RWPE2 (cell line): ENCODE results near the gene ACKR2.

ENCODE experiments used
- ATAC-seq: fragments of 200-7000 bp; cut with Tn5 transposase; 3 replicates; pipeline ENCODE4 v1.9.1; 2021; ENCODE audit warnings: low read depth
- DNase-seq: peaks from one replicate; pipeline ENCODE4 v3.0.0-alpha.2; 2020; ENCODE audit warnings: low spot score
- H3K27ac ChIP-seq: fragments of 450-650 bp; 2 replicates; pipeline ENCODE4 v1.5.1; 2017; ENCODE audit warnings: mild to moderate bottlenecking; ENCODE audit not compliant: poor library complexity, severe bottlenecking
- H3K27me3 ChIP-seq: fragments of 250-450 bp; sonication (Bioruptor Pico); 2 replicates; pipeline ENCODE4 v1.5.1; 2021; ENCODE audit warnings: mild to moderate bottlenecking, moderate library complexity; ENCODE audit not compliant: insufficient read depth, poor library complexity, severe bottlenecking
- H3K36me3 ChIP-seq: fragments of 250-450 bp; sonication (Bioruptor Pico); 2 replicates; pipeline ENCODE4 v1.5.1; 2020; ENCODE audit warnings: low read depth, mild to moderate bottlenecking, moderate library complexity
- H3K4me1 ChIP-seq: fragments of 250-450 bp; sonication (Bioruptor Pico); 2 replicates; pipeline ENCODE4 v1.5.1; 2021; ENCODE audit warnings: mild to moderate bottlenecking, moderate library complexity; ENCODE audit not compliant: insufficient read depth, poor library complexity, severe bottlenecking
- H3K4me3 ChIP-seq: fragments of 250-450 bp; sonication (Bioruptor Pico); 2 replicates; pipeline ENCODE4 v1.5.1; 2021; ENCODE audit warnings: mild to moderate bottlenecking, moderate library complexity; ENCODE audit not compliant: severe bottlenecking
- H3K9me3 ChIP-seq: fragments of 250-450 bp; sonication (Bioruptor Pico); 2 replicates; pipeline ENCODE4 v1.5.1; 2021; ENCODE audit warnings: mild to moderate bottlenecking, moderate library complexity; ENCODE audit not compliant: severe bottlenecking
- TF ChIP-seq, protein P1 (sequence below): fragments of 450-650 bp; IDR thresholded peaks from one replicate; pipeline ENCODE4 v1.5.1; 2017; ENCODE audit warnings: mild to moderate bottlenecking, moderate library complexity; ENCODE audit not compliant: poor library complexity, severe bottlenecking

ACKR2 gene

DNA sequence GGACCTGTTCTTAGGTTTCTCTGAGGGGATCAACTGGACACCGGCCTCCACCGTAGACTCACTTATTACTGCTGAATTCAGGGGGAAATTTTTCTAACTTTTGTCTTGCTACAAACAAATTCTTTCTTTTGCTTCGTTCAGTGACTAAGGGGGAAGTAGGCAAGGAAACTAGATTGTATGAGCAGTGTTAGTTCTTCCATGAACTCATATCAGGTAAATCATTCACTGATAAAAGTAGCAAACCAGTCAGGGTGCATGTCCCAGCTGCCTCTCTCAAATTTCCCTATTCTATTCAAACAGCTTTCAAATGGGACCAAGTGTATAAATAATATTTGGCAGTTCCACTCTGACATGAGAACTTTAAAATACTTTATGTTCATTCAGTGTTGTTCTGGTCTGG is 28.8 kb upstream of the ACKR2 start:
- Histone ChIP-seq H3K27me3 (no peaks in the 10 kb centered on the region), H3K27ac (peak overlapping the region; percentile 76), H3K36me3 (peaks cover 20% of the 10 kb centered on the region), H3K4me3 (no peak overlapping the region), H3K9me3 (no peaks in the 10 kb centered on the region), H3K4me1 (peaks cover 27% of the 10 kb centered on the region)
- ATAC-seq (no peak), DNase-seq (no peak)
- TF ChIP-seq, protein P1, sequence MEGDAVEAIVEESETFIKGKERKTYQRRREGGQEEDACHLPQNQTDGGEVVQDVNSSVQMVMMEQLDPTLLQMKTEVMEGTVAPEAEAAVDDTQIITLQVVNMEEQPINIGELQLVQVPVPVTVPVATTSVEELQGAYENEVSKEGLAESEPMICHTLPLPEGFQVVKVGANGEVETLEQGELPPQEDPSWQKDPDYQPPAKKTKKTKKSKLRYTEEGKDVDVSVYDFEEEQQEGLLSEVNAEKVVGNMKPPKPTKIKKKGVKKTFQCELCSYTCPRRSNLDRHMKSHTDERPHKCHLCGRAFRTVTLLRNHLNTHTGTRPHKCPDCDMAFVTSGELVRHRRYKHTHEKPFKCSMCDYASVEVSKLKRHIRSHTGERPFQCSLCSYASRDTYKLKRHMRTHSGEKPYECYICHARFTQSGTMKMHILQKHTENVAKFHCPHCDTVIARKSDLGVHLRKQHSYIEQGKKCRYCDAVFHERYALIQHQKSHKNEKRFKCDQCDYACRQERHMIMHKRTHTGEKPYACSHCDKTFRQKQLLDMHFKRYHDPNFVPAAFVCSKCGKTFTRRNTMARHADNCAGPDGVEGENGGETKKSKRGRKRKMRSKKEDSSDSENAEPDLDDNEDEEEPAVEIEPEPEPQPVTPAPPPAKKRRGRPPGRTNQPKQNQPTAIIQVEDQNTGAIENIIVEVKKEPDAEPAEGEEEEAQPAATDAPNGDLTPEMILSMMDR, result no peak

DNA sequence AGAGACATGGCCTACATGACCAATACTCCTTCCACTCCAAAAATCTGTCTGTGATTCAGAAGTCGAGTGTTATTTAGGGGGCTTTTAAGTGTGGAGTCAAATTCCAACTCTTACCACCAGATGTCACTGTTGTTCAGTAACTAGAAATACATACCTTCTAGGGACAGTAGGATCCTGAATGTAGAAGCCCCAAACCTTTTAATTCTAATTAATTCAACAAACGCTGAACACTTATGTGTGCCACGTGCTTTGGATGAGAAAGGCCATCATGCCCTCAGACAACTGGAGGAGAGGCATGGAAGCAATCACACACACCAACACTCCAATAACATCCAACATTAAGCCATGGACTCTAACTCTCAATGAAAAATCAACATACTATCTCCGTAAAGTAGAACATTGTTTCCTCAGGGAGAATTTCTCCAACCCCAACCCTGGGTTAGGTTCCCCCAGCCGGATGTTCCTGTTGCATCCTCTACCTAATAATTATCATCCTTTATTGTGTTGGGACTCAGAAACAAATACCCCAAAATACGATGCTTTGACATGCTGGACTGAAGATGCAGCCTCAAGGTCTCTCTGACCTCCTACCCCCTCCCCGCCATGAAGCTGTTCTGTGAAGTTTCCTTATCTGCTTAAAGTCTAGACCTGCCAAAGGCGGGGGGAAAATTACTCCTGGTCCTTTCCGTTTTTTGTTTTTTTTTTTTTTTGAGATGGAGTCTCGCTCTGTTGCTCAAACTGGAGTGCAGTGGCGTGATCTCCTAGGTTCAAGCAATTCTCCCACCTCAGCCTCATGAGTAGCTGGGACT is 28.1 kb upstream of the ACKR2 start:
- peak; percentile 53; the same call in 2 of the 3 replicates for ATAC-seq
- no peak overlapping the region for H3K27ac ChIP-seq

DNA sequence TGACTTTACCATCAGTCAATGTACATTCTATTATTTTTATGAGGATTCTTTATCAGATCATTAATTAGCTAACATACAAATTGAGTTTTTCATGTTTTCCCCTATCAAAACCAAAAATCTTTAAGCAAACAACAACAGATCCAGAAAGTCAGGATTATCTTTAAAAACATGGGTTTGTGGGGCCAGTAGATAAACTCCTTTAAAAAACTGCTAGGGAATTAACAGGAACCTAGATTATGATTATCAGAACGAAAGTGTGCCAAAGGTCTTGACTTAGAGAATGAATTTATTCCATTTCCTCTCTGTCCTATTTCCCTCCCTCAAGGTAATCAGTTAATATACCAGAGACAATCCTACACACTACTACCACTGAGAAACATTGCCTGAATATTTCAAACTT is 23.0 kb upstream of the ACKR2 start:
- no peak overlapping the region for H3K4me3 ChIP-seq

More for the DNA sequence above, 28.1 kb upstream of the ACKR2 start:
- no peak for DNase-seq
- H3K36me3 ChIP-seq, result peaks cover 27% of the 10 kb centered on the region
- H3K4me1 ChIP-seq, result peaks cover 27% of the 10 kb centered on the region
- TF ChIP-seq, protein P1, result peak; percentile 85
- no peak overlapping the region for H3K4me3 ChIP-seq
- H3K27me3 ChIP-seq, result no peaks in the 10 kb centered on the region
- H3K9me3 ChIP-seq, result no peaks in the 10 kb centered on the region

DNA sequence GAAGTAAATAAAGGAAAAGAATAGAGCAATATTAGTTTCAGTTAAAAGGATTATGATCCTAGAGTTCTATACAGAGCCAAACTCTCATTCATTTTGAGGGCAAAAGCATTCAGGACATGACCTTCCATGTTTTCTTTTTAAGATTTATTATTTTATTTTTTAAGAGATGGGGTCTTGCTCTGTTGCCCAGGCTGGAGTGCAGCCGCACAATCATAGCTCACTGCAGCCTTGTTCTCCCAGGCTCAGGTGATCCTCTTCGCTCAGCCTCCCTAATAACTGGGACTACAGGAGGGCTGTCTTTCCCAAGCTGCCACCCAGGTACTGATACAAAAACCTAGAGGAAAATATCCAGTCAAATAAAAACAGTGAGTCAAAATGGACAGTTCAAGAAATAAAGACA is 22.6 kb upstream of the ACKR2 start:
- Histone ChIP-seq H3K9me3 (no peaks in the 10 kb centered on the region), H3K36me3 (peaks cover 69% of the 10 kb centered on the region), H3K4me1 (peaks cover 9% of the 10 kb centered on the region), H3K27me3 (no peaks in the 10 kb centered on the region), H3K4me3 (no peak overlapping the region), H3K27ac (no peak overlapping the region)
- TF ChIP-seq, protein P1, result no peak
- ATAC-seq, result no peak
- no peak for DNase-seq

More for the DNA sequence above, 23.0 kb upstream of the ACKR2 start:
- H3K4me1 ChIP-seq, result peaks cover 9% of the 10 kb centered on the region
- H3K27ac ChIP-seq, result no peak overlapping the region
- ATAC-seq (no peak), DNase-seq (no peak)
- H3K9me3 ChIP-seq, result no peaks in the 10 kb centered on the region
- peaks cover 65% of the 10 kb centered on the region for H3K36me3 ChIP-seq
- no peaks in the 10 kb centered on the region for H3K27me3 ChIP-seq
- TF ChIP-seq, protein P1, result no peak

DNA sequence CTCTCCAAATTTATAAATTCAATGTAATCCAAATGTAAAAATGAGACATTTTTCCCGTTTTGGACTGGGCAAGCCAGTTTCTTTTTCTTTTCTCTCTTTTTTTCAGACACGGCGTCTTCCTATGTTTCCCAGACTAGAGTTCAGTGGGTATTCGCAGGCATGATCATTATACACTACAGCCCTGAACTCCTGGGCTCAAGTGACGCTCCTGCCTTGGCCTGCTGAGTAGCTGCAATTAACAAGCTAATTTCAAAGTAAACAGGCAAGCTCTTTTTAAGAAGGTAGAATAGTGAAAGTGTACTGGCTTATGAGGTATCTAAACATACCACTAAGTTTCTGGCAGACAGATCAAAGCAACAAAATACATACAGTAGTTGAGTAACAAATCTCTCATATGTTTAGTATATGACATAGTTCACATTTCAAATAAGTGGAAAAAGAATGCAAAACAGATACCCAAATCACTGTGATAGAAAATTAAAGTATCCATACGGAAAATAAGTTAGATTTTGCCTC is 18.5 kb upstream of the ACKR2 start:
- no peak for ATAC-seq
- DNase-seq, result no peak
- Histone ChIP-seq H3K36me3 (peaks cover 78% of the 10 kb centered on the region), H3K4me3 (no peak overlapping the region), H3K27me3 (no peaks in the 10 kb centered on the region), H3K27ac (no peak overlapping the region), H3K9me3 (no peaks in the 10 kb centered on the region), H3K4me1 (no peaks in the 10 kb centered on the region)
- TF ChIP-seq, protein P1, result no peak
